H1 (cell line): ENCODE measurements around the gene CREB3. TPM values are rescaled to one million over a fixed set of nuclear protein-coding genes. Genes with fewer than 3 reads are reported as not detected.

Source experiments
- ASH2L ChIP-seq: fragments of 200-600, 300-600 bp; sonication (generic); IDR thresholded peaks from one replicate; pipeline ENCODE4 v1.7.1; 2017; ENCODE audit warnings: low read length
- CEBPB ChIP-seq: IDR thresholded peaks from 2 replicates; pipeline ENCODE4 v1.6.1; 2012; ENCODE audit warnings: low read depth, low read length
- GABPA ChIP-seq: IDR thresholded peaks from 2 replicates; pipeline ENCODE4 v1.6.1; 2011; ENCODE audit warnings: mild to moderate bottlenecking, low read length, moderate library complexity, borderline replicate concordance; ENCODE audit not compliant: insufficient read depth
- HDAC6 ChIP-seq: IDR thresholded peaks from one replicate; pipeline ENCODE4 v1.7.1; 2012; ENCODE audit warnings: low read depth, mild to moderate bottlenecking, inconsistent platforms, low read length, moderate library complexity
- SIN3A ChIP-seq, 2 experiments: IDR thresholded peaks in 1 of 2; conservative IDR thresholded peaks in 1 of 2; 2 replicates each; pipeline ENCODE4 v1.6.1; 2011 to 2012; ENCODE audit warnings: low read length in 2 of 2, improper control_type of control experiment in 1 of 2, low read depth in 1 of 2, mild to moderate bottlenecking in 1 of 2
- polyA plus RNA-seq, 7 experiments: library from polyadenylated mRNA; depleted of rRNA in 3 of 7; stranded (reverse) in 5 of 7; unstranded in 2 of 7; fragments of >200 nt in 5 of 7; fragments of 200-250 nt in 2 of 7; gene quantifications; 1 replicate in 5 of 7; 2 replicates in 1 of 7; 4 replicates in 1 of 7; pipeline versions ENCODE4 v1.2.1 to v1.2.3, GENCODE V29; 2011 to 2013; ENCODE audit warnings: missing spikeins in 2 of 7, mixed read lengths in 2 of 7
- total RNA-seq: library from RNA; stranded (reverse); fragmentation: NEBNext Ultra II Directional; extraction: Animal tissue kit (Norgen Biotek cat#: 25700); gene quantifications from 2 replicates; pipeline ENCODE4 v1.2.1, GENCODE V29; 2021
- TF ChIP-seq, protein P1 (sequence below): fragments of 300-600 bp; sonication (generic); IDR thresholded peaks from 2 replicates; pipeline ENCODE4 v1.7.1; 2012; ENCODE audit warnings: low read length, moderate library complexity, mild to moderate bottlenecking, inconsistent platforms; ENCODE audit not compliant: insufficient replicate concordance
- TF ChIP-seq, protein P2 (sequence below), 3 experiments: IDR thresholded peaks; 1 replicate in 2 of 3; 2 replicates in 1 of 3; pipeline versions ENCODE4 v1.5.1 to v1.6.1; 2011; ENCODE audit warnings: low read length in 3 of 3, mild to moderate bottlenecking in 3 of 3, inconsistent platforms in 2 of 3, low read depth in 1 of 3, moderate library complexity in 1 of 3; ENCODE audit not compliant: insufficient read depth in 1 of 3; ENCODE audit errors: control extremely low read depth in 1 of 3

The CREB3 gene
- total and polyA plus RNA-seq, 2 of the 8 experiments (the other 6 are each of a cell fraction or from before 2014, with no cell fraction given) = 24.4 to 25.7 TPM

DNA sequence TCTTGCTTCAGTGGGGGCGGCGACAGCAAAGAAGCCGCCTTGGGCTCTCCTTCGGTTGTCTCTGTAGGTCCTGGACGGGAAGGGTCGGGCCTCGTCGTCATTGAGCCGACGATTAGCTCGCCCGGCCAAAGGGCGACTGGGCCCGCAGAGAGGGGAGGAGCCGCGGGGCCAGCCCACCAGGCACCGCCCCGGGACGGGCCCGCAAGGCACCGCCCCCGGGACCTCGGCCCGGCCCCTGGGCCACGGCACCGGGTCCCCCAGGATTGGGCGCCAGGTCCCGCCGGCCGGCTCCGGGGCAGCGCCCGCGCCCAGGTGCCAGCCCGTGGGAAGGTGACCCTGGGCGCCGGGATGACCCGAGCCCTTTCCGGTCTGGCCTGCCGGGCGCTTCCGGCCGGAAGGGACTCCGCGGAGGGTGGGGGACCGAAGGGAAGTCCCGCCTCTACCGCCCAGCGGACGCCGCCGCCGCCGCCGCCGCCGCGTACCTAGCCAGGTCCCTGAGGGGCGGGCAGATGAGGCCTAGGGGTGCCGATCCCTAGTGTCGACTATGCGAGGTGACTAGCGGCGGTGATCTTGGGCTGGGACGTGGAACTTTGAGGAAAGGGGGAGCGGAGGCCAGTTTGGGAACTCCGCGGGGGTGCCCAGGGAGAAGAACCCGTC lies 16.5 kb downstream of the CREB3 start, which contains the start of the genes GBA2 and RGP1 (continued):
- TF ChIP-seq, protein P1, sequence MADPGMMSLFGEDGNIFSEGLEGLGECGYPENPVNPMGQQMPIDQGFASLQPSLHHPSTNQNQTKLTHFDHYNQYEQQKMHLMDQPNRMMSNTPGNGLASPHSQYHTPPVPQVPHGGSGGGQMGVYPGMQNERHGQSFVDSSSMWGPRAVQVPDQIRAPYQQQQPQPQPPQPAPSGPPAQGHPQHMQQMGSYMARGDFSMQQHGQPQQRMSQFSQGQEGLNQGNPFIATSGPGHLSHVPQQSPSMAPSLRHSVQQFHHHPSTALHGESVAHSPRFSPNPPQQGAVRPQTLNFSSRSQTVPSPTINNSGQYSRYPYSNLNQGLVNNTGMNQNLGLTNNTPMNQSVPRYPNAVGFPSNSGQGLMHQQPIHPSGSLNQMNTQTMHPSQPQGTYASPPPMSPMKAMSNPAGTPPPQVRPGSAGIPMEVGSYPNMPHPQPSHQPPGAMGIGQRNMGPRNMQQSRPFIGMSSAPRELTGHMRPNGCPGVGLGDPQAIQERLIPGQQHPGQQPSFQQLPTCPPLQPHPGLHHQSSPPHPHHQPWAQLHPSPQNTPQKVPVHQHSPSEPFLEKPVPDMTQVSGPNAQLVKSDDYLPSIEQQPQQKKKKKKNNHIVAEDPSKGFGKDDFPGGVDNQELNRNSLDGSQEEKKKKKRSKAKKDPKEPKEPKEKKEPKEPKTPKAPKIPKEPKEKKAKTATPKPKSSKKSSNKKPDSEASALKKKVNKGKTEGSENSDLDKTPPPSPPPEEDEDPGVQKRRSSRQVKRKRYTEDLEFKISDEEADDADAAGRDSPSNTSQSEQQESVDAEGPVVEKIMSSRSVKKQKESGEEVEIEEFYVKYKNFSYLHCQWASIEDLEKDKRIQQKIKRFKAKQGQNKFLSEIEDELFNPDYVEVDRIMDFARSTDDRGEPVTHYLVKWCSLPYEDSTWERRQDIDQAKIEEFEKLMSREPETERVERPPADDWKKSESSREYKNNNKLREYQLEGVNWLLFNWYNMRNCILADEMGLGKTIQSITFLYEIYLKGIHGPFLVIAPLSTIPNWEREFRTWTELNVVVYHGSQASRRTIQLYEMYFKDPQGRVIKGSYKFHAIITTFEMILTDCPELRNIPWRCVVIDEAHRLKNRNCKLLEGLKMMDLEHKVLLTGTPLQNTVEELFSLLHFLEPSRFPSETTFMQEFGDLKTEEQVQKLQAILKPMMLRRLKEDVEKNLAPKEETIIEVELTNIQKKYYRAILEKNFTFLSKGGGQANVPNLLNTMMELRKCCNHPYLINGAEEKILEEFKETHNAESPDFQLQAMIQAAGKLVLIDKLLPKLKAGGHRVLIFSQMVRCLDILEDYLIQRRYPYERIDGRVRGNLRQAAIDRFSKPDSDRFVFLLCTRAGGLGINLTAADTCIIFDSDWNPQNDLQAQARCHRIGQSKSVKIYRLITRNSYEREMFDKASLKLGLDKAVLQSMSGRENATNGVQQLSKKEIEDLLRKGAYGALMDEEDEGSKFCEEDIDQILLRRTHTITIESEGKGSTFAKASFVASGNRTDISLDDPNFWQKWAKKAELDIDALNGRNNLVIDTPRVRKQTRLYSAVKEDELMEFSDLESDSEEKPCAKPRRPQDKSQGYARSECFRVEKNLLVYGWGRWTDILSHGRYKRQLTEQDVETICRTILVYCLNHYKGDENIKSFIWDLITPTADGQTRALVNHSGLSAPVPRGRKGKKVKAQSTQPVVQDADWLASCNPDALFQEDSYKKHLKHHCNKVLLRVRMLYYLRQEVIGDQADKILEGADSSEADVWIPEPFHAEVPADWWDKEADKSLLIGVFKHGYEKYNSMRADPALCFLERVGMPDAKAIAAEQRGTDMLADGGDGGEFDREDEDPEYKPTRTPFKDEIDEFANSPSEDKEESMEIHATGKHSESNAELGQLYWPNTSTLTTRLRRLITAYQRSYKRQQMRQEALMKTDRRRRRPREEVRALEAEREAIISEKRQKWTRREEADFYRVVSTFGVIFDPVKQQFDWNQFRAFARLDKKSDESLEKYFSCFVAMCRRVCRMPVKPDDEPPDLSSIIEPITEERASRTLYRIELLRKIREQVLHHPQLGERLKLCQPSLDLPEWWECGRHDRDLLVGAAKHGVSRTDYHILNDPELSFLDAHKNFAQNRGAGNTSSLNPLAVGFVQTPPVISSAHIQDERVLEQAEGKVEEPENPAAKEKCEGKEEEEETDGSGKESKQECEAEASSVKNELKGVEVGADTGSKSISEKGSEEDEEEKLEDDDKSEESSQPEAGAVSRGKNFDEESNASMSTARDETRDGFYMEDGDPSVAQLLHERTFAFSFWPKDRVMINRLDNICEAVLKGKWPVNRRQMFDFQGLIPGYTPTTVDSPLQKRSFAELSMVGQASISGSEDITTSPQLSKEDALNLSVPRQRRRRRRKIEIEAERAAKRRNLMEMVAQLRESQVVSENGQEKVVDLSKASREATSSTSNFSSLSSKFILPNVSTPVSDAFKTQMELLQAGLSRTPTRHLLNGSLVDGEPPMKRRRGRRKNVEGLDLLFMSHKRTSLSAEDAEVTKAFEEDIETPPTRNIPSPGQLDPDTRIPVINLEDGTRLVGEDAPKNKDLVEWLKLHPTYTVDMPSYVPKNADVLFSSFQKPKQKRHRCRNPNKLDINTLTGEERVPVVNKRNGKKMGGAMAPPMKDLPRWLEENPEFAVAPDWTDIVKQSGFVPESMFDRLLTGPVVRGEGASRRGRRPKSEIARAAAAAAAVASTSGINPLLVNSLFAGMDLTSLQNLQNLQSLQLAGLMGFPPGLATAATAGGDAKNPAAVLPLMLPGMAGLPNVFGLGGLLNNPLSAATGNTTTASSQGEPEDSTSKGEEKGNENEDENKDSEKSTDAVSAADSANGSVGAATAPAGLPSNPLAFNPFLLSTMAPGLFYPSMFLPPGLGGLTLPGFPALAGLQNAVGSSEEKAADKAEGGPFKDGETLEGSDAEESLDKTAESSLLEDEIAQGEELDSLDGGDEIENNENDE = no peak
- TF ChIP-seq ASH2L = peak; percentile 45
- no peak for TF ChIP-seq CEBPB
- TF ChIP-seq, protein P2, sequence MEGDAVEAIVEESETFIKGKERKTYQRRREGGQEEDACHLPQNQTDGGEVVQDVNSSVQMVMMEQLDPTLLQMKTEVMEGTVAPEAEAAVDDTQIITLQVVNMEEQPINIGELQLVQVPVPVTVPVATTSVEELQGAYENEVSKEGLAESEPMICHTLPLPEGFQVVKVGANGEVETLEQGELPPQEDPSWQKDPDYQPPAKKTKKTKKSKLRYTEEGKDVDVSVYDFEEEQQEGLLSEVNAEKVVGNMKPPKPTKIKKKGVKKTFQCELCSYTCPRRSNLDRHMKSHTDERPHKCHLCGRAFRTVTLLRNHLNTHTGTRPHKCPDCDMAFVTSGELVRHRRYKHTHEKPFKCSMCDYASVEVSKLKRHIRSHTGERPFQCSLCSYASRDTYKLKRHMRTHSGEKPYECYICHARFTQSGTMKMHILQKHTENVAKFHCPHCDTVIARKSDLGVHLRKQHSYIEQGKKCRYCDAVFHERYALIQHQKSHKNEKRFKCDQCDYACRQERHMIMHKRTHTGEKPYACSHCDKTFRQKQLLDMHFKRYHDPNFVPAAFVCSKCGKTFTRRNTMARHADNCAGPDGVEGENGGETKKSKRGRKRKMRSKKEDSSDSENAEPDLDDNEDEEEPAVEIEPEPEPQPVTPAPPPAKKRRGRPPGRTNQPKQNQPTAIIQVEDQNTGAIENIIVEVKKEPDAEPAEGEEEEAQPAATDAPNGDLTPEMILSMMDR (IDR thresholded peaks at IDR 0.05; ENCODE audit: control extremely low read depth in 1 of 3, insufficient read depth in 1 of 3, low read depth in 1 of 3, low read length in 3 of 3) = no peak
- TF ChIP-seq SIN3A (conservative IDR thresholded peaks at IDR 0.05 in 1 of 2, IDR thresholded peaks at IDR 0.05 in 1 of 2; ENCODE audit: low read depth in 1 of 2, low read length in 2 of 2) = peak; percentile 18 to 21; a peak in 1 of 4 replicates
- TF ChIP-seq GABPA = peak; percentile 85; the same call in 1 of the 2 replicates
- no peak for TF ChIP-seq HDAC6
